Hepatocyte (in vitro differentiated cells): ENCODE measurements around the gene DAB2.

Source experiments
- CTCF ChIP-seq: fragments of 200-600 bp; sonication (generic); IDR thresholded peaks from 2 replicates; pipeline ENCODE4 v1.5.1; 2016; ENCODE audit warnings: antibody characterized with exemption, mild to moderate bottlenecking; ENCODE audit not compliant: poor library complexity
- EZH2 ChIP-seq: fragments of 200-600 bp; sonication (generic); IDR thresholded peaks from 2 replicates; pipeline ENCODE4 v1.6.1; 2016; ENCODE audit warnings: antibody characterized with exemption, mild to moderate bottlenecking, borderline replicate concordance

- TF ChIP-seq CTCF (no peak), EZH2 (no peak)
Measured at GRCh38 chr5:39323542-39323941, 101.2 kb downstream of the DAB2 start.
